Fibroblast of lung (primary cell): ENCODE measurements around the gene OR2L5.

Experiments used
- CTCF ChIP-seq, 2 donors: IDR thresholded peaks in 1 of 2; conservative IDR thresholded peaks in 1 of 2; 1 replicate in 1 of 2; 2 replicates in 1 of 2; pipeline ENCODE4 v1.5.1; 2011 to 2012; ENCODE audit warnings: low read length in 2 of 2, control low read depth in 1 of 2, inconsistent platforms in 1 of 2, low read depth in 1 of 2, mild to moderate bottlenecking in 1 of 2
- EZH2 ChIP-seq: IDR thresholded peaks from 2 replicates; pipeline ENCODE4 v1.5.1; 2012; ENCODE audit warnings: low read length, control low read depth, mild to moderate bottlenecking; ENCODE audit errors: missing control alignments

GRCh38 chr1:248009681-248010080 lies 3.8 kb upstream of the OR2L5 start:
- TF ChIP-seq CTCF (conservative IDR thresholded peaks at IDR 0.05 in 1 of 2, IDR thresholded peaks at IDR 0.05 in 1 of 2; ENCODE audit: low read depth in 1 of 2, low read length in 2 of 2): no peak
- no peak for TF ChIP-seq EZH2
